H9 (cell line): ENCODE measurements around the gene RAB1B. TPM values are rescaled to one million over a fixed set of nuclear protein-coding genes. Genes with fewer than 3 reads are reported as not detected.

ENCODE experiments used
- DNase-seq: peaks from one replicate; pipeline ENCODE4 v3.0.0-alpha.2; 2017
- H2AFZ ChIP-seq: one replicate; pipeline ENCODE4 v1.6.1; 2013; ENCODE audit warnings: mild to moderate bottlenecking, low read length, control low read depth, moderate library complexity
- H2AK5ac ChIP-seq: 2 replicates; pipeline ENCODE4 v1.6.1; 2013; ENCODE audit warnings: low read length, control low read depth, mixed read lengths; ENCODE audit not compliant: insufficient read length
- H2BK120ac ChIP-seq: one replicate; pipeline ENCODE4 v1.6.1; 2013; ENCODE audit warnings: low read depth, mild to moderate bottlenecking, low read length, control low read depth, inconsistent platforms; ENCODE audit not compliant: poor library complexity, severe bottlenecking
- H2BK12ac ChIP-seq: 2 replicates; pipeline ENCODE4 v1.6.1; 2013; ENCODE audit warnings: low read length, control low read depth, mixed read lengths, low read depth; ENCODE audit not compliant: insufficient read length
- H2BK15ac ChIP-seq: 2 replicates; pipeline ENCODE4 v1.6.1; 2013; ENCODE audit warnings: low read depth, low read length, control low read depth
- H2BK20ac ChIP-seq: one replicate; pipeline ENCODE4 v1.6.1; 2013; ENCODE audit warnings: low read depth, mild to moderate bottlenecking, low read length, control low read depth, inconsistent platforms; ENCODE audit not compliant: poor library complexity, severe bottlenecking
- H2BK5ac ChIP-seq: 2 replicates; pipeline ENCODE4 v1.6.1; 2013; ENCODE audit warnings: low read length, control low read depth, mixed read lengths; ENCODE audit not compliant: insufficient read length
- H3K14ac ChIP-seq: 2 replicates; pipeline ENCODE4 v1.6.1; 2013; ENCODE audit warnings: low read length, control low read depth; ENCODE audit not compliant: insufficient read depth
- H3K18ac ChIP-seq: 2 replicates; pipeline ENCODE4 v1.6.1; 2013; ENCODE audit warnings: low read depth, mild to moderate bottlenecking, mixed read lengths, low read length, control low read depth; ENCODE audit not compliant: insufficient read length
- H3K23ac ChIP-seq: 2 replicates; pipeline ENCODE4 v1.6.1; 2013; ENCODE audit warnings: low read length, control low read depth, mixed read lengths, low read depth; ENCODE audit not compliant: insufficient read length
- H3K23me2 ChIP-seq: 2 replicates; pipeline ENCODE4 v1.6.1; 2013; ENCODE audit warnings: low read depth, mild to moderate bottlenecking, mixed read lengths, low read length, control low read depth; ENCODE audit not compliant: insufficient read length, poor library complexity, severe bottlenecking
- H3K27ac ChIP-seq: 2 replicates; pipeline ENCODE4 v1.5.1; 2013; ENCODE audit warnings: low read length, control low read depth, mixed read lengths, low read depth; ENCODE audit not compliant: insufficient read length
- H3K27me3 ChIP-seq: 2 replicates; pipeline ENCODE4 v1.6.1; 2013; ENCODE audit warnings: low read length, control low read depth, inconsistent platforms; ENCODE audit not compliant: insufficient read depth
- H3K4ac ChIP-seq: 2 replicates; pipeline ENCODE4 v1.6.1; 2013; ENCODE audit warnings: low read depth, mild to moderate bottlenecking, control low read depth, inconsistent platforms, low read length, moderate library complexity
- H3K4me1 ChIP-seq: 2 replicates; pipeline ENCODE4 v1.6.1; 2013; ENCODE audit warnings: low read length, control low read depth, inconsistent platforms; ENCODE audit not compliant: insufficient read depth
- H3K4me2 ChIP-seq: 2 replicates; pipeline ENCODE4 v1.6.1; 2013; ENCODE audit warnings: low read length, control low read depth, mixed read lengths; ENCODE audit not compliant: insufficient read length, insufficient read depth
- H3K56ac ChIP-seq: 2 replicates; pipeline ENCODE4 v1.6.1; 2013; ENCODE audit warnings: low read depth, mild to moderate bottlenecking, mixed read lengths, low read length, control low read depth; ENCODE audit not compliant: insufficient read length
- H3K79me1 ChIP-seq: 2 replicates; pipeline ENCODE4 v1.6.1; 2013; ENCODE audit warnings: low read depth, mild to moderate bottlenecking, moderate library complexity, low read length, control low read depth, inconsistent platforms; ENCODE audit not compliant: insufficient read depth, poor library complexity, severe bottlenecking
- H3K79me2 ChIP-seq: 2 replicates; pipeline ENCODE4 v1.6.1; 2013; ENCODE audit warnings: low read length, control low read depth, inconsistent platforms; ENCODE audit not compliant: insufficient read depth
- H3K9ac ChIP-seq: 2 replicates; pipeline ENCODE4 v1.6.1; 2013; ENCODE audit warnings: low read length, control low read depth, mixed read lengths; ENCODE audit not compliant: insufficient read length; ENCODE audit errors: extremely low read depth
- H3K9me3 ChIP-seq: one replicate; pipeline ENCODE4 v1.6.1; 2013; ENCODE audit warnings: low read depth, low read length, inconsistent platforms; ENCODE audit not compliant: control insufficient read depth
- H3T11ph ChIP-seq: one replicate; pipeline ENCODE4 v1.6.1; 2013; ENCODE audit warnings: mild to moderate bottlenecking, low read length, control low read depth, inconsistent platforms
- H4K20me1 ChIP-seq: one replicate; pipeline ENCODE4 v1.6.1; 2013; ENCODE audit not compliant: control insufficient read depth, insufficient read length, insufficient read depth
- H4K5ac ChIP-seq: 2 replicates; pipeline ENCODE4 v1.6.1; 2013; ENCODE audit warnings: low read depth, mild to moderate bottlenecking, mixed read lengths, low read length, control low read depth; ENCODE audit not compliant: insufficient read length
- H4K8ac ChIP-seq: replicated peaks from 2 replicates; pipeline ENCODE4 v1.6.1; 2013; ENCODE audit warnings: low read length, control low read depth, mixed read lengths, low read depth; ENCODE audit not compliant: insufficient read length
- H4K91ac ChIP-seq: 2 replicates; pipeline ENCODE4 v1.6.1; 2013; ENCODE audit warnings: low read depth, mild to moderate bottlenecking, moderate library complexity, mixed read lengths, low read length, control low read depth; ENCODE audit not compliant: insufficient read length
- H3K27ac Mint-ChIP-seq, 3 experiments: 2 replicates in 2 of 3; 3 replicates in 1 of 3; pipeline ENCODE4 v1.8.0; 2020 to 2021; ENCODE audit warnings: mixed read lengths in 3 of 3, mild to moderate bottlenecking in 1 of 3, moderate library complexity in 1 of 3
- H3K27me3 Mint-ChIP-seq: 2 replicates; pipeline ENCODE4 v1.8.0; 2021; ENCODE audit warnings: low read depth, mild to moderate bottlenecking, moderate library complexity, mixed read lengths
- H3K36me3 Mint-ChIP-seq, 3 experiments: 2 replicates in 2 of 3; 3 replicates in 1 of 3; pipeline ENCODE4 v1.8.0; 2020 to 2021; ENCODE audit warnings: low read depth in 3 of 3, mixed read lengths in 3 of 3; ENCODE audit not compliant: insufficient read depth in 1 of 3
- H3K4me1 Mint-ChIP-seq, 2 experiments: 2 replicates each; pipeline ENCODE4 v1.8.0; 2020; ENCODE audit warnings: mixed read lengths in 2 of 2
- H3K4me3 Mint-ChIP-seq, 2 experiments: 2 replicates in 1 of 2; 3 replicates in 1 of 2; pipeline ENCODE4 v1.8.0; 2020 to 2021; ENCODE audit warnings: mild to moderate bottlenecking in 2 of 2, mixed read lengths in 2 of 2, moderate library complexity in 1 of 2
- H3K9me3 Mint-ChIP-seq, 2 experiments: 2 replicates in 1 of 2; 3 replicates in 1 of 2; pipeline ENCODE4 v1.8.0; 2020; ENCODE audit warnings: mild to moderate bottlenecking in 2 of 2, mixed read lengths in 2 of 2, moderate library complexity in 1 of 2
- CTCF ChIP-seq: fragments of 200-600 bp; sonication (generic); conservative IDR thresholded peaks from 3 replicates; pipeline ENCODE4 v1.8.0; 2021; ENCODE audit warnings: antibody characterized with exemption, mild to moderate bottlenecking
- WGBS: extraction: QIAGEN DNeasy Blood & Tissue Kit; methylation state at CpG from one replicate; pipeline ENCODE4 v1.1.7; 2013; ENCODE audit warnings: missing lambda C conversion rate, low lambda C conversion rate, mixed read lengths; ENCODE audit not compliant: insufficient read length; ENCODE audit errors: extremely low coverage; 5-methylcytosine and 5-hydroxymethylcytosine counted together
- total RNA-seq: library from RNA; stranded (reverse); gene quantifications from 2 replicates; pipeline ENCODE4 v1.2.1, GENCODE V29; 2021

Gene RAB1B
- total RNA-seq, 1 experiment from 2014 or later = 118 TPM

DNA sequence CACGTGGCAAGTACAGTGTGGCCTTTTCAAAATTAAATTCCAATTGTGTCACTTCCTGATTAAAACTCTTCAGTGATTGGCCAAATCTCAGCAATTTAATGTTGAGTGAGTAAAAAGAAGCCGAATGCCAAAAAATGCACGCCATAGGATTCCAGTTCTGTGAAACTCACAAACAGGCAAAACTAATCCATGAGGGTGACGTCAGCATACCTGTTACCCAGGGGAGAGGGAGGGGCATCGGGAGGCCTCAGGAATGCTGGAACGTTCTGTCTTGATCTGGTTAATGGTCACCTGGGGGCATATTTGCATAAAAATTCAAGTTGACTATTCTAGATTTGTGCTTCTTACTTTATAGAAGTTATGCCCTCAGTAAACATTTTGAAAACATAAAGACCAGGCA, 39.9 kb upstream of the RAB1B start:
- Histone ChIP-seq H3K27ac (no peak overlapping the region), H2BK120ac (no peak overlapping the region), H3K4me1 (no peaks in the 10 kb centered on the region), H2BK5ac (no peak overlapping the region), H3K18ac (no peak overlapping the region), H3K79me2 (no peaks in the 10 kb centered on the region), H4K20me1 (no peaks in the 10 kb centered on the region), H3K9ac (no peak overlapping the region), H2BK12ac (no peak overlapping the region), H3K23ac (no peak overlapping the region), H3K56ac (no peak overlapping the region), H4K5ac (no peak overlapping the region), H3K79me1 (no peaks in the 10 kb centered on the region), H3K27me3 (no peaks in the 10 kb centered on the region), H4K91ac (no peak overlapping the region), H3K9me3 (no peaks in the 10 kb centered on the region), H2AK5ac (no peak overlapping the region), H2AFZ (no peak overlapping the region), H2BK15ac (no peak overlapping the region), H3K23me2 (no peaks in the 10 kb centered on the region), H4K8ac (no peak overlapping the region), H2BK20ac (no peak overlapping the region), H3T11ph (no peak overlapping the region), H3K4ac (no peak overlapping the region), H3K14ac (no peak overlapping the region), H3K4me2 (no peak overlapping the region)
- Mint-ChIP-seq H3K4me1 (peaks cover 23 to 28% of the 10 kb centered on the region in 2 experiments), H3K9me3 (no peaks in the 10 kb centered on the region; a peak in 1 of 5 replicates), H3K4me3 (no peak overlapping the region), H3K36me3 (peaks cover 1 to 19% (median 10%) of the 10 kb centered on the region in 3 experiments; a peak in 5 of 7 replicates), H3K27ac (peak overlapping the region; percentile 85 to 94 (median 93); a peak in 6 of 7 replicates), H3K27me3 (no peaks in the 10 kb centered on the region)
- no peak for TF ChIP-seq CTCF
- no CpG with 5 or more reads among the region's 6 CpGs for WGBS
- peak; percentile 43 for DNase-seq
